HT1080 (cell line): ENCODE measurements around the gene SCFD2. TPM values are rescaled to one million over a fixed set of nuclear protein-coding genes. Genes with fewer than 3 reads are reported as not detected.
"Not testable (repeated sequence)": the region's sequence is repeated elsewhere in the genome, so short reads cannot be mapped to it uniquely, and the experiment has no call there.

ENCODE experiments used
- DNase-seq: peaks from one replicate; pipeline ENCODE4 v3.0.0-alpha.2; 2015; ENCODE audit warnings: low read depth
- total RNA-seq: library from RNA; depleted of rRNA; stranded (reverse); fragments of >200 nt; shearing (Covaris generic); gene quantifications from 2 replicates; pipeline ENCODE4 v1.2.3, GENCODE V29; 2014

The SCFD2 gene
- total RNA-seq, 1 experiment from 2014 or later = 28.0 TPM

DNA sequence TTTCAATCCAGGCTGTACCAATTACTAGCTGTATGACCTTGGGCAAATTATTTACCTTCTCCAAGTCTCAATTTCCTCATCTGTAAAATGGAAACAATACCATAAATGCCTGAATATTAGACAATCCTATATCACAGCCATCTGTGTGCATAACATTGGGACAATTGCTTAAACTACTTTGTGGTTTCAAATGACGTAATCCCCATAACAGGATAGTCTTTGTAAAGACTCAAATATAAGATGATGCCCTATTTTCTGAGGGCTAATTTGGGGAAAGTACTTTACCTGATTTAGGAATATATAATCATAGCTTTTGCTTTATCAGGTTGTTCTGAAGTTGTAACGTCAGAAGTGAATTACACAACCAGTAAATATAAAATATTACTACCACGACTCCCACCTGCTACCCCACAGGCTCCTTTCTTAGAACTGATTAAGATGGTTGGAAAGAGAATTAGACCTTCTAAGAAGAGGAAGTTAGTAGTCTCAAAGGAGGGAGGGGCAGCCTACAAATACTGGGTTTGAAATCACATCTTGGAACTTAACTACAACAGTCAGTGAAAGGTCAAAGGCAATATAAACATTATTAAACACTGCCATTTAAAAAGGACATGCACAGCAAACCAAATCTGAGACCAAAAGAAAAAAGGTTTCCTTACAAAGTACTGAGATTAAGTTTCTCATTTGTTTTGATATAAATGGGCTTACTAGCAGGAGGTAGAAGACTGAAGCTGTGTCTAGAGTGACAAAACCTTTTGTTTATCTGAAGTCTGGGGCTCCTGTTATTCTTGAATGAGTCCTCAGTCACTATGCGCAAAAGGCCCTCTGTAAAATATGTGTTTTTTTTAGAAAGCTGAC, 215.0 kb downstream of the SCFD2 start:
- DNase-seq = no peak

GRCh38 chr4:53147711-53148110, 218.2 kb downstream of the SCFD2 start:
- no peak for DNase-seq

DNA sequence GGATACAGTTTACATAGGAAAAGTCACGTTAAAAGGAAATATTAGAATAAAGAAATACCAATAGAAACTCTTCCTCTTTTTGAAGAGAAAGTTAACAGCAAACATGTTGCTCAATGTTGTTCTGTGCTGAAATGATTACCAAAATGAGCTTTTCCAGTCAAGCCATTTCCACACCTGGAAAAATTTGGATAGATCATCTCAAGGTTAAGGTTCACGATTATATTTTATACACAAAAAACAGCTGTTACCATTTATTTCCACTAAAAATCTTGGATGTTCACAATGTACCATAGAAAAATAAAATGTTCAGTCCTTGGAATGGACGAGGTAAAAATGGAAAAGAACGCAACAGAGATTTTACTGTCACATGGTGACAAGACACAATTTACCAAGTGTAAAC, 218.7 kb downstream of the SCFD2 start:
- no peak for DNase-seq

DNA sequence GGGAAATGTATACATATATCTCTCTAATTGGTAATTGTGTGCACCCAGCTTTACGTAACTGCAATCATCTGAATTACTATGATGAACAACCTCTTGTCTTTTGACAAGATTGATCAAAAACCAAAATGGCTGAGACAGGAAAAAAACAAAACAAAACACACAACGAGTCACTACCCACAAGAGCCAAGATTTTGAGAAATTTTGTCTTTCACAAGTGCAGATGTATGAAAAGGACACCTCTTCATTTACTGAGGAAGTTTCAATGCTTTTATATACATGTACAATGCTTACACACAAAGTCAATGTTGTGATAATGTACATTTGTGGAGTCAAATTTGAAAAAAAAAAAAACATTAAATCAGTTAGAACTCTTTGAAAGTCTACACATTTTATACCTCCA, 224.6 kb downstream of the SCFD2 start:
- no peak for DNase-seq

- DNase-seq = not testable (repeated sequence)
Measured at GRCh38 chr4:53139256-53139655, 226.6 kb downstream of the SCFD2 start.

GRCh38 chr4:53137468-53137867, 228.4 kb downstream of the SCFD2 start:
- no peak for DNase-seq

DNA sequence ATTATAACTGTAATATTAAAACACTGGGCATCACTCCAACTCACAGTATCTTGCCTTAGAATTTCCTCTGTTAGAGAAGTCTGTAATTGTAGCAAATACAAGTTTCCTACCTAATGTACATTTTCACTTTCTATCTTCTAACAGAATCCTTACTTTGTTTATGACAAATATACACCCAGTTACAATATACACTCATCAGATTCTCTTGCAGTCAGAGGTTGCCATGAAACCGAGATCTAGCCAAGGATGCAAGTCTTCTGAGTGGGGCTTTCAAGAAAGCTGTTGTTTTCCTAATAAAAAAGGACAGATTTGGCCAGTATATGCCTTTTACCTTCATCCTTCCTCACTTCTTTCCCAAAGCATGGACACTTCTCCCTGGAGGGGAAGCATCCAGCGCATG, 228.9 kb downstream of the SCFD2 start:
- DNase-seq = no peak

DNA sequence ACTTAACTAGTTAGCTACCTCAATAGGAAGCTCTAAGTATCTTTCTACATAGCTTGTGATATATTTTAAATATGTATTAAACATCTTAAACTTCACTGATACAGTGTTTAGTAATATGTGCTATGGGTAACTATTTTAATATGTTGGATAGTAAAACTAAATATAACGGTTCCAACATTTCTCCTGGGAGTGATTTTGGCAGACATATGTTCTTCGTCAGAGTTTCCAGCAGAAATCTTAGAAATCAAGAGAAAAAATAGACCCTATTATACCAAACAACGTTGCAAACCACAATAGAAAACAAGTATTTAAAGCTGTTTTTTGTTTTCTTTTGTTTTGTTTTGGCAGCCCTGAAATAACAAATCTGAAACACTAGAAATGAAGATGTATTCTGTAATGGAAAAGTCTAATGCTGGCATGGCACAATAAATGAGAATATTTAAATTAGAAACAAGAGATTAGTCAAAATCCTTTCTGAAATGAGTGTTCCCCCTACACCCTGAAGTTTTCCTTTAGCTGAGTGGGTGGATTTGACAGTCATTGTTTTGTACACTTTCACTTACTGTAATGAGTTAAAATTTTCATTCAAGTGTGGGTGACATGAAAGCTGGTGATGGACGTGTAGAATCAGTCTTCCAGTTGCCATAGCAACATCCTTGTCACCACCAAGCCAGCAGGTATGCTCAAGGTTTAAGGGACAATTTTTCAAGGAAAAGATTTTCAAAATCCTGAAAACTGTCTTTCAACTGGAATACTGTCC, 233.5 kb downstream of the SCFD2 start:
- no peak for DNase-seq

DNA sequence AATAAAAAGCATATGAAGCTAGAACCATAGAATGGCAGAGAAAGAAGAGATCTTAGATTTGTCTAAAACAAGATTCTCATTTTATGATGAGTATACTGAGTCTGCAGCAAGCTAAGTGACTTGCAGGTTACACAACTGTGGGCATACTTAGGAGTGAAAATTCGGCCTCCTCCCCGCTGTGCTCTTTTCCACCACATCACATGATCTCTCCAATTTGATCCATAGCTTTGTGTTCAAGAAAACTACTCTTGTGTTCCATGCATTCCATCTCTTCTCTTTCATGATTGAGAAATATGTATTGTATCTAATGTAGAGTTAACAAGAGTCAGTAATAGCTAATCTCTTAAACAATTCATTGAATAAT, 234.3 kb downstream of the SCFD2 start:
- no peak for DNase-seq

GRCh38 chr4:53130896-53131561, 234.8 kb downstream of the SCFD2 start:
- no peak for DNase-seq

DNA sequence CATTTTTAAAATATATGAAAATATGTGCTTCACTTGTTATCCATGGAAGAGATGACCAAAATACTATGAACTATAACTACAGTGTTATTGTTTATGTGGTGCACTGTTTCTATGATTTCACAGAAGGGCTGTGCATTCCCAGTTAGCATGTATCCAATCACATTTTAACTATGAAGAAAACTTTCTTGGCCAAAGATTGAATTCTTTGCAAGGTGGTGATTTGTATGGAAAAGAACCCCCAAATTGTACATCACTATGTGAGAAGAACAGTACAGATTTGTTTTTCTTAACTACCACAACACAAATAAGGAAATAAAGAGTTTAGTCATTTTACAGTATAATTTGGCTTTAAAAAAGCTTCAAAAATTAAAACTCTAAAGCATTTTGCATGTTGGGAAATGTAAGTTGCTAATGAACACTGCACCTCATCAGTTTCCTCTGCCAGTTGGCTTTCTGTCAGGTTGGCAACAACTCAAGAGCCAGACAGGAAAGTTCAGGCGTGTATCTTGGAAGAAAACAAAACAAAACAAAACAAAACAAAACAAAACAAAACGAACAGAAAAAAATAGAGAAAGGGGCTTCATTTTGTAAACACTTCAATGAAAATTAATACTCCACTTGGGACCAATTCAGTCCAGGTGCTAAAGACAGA, 237.0 kb downstream of the SCFD2 start:
- no peak for DNase-seq

DNA sequence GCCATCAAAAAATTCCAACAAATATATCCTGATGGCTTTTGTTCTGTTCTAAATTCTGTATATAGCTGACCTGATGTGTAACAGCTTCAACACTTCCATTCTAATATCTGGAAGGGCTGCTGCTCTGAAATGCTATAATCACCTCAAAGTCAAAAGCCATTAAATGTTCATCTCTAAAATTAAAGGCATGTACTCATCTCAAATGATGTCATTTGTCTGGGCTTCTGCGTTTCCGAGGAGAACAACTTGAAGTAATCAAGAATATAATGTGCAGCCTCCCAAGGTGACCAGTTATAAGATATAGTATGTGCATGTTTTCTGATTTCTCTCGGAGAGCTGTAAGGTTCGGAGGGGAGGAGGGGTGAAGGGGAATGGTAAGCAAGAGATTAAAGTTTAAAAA, 237.6 kb downstream of the SCFD2 start:
- DNase-seq = no peak

DNA sequence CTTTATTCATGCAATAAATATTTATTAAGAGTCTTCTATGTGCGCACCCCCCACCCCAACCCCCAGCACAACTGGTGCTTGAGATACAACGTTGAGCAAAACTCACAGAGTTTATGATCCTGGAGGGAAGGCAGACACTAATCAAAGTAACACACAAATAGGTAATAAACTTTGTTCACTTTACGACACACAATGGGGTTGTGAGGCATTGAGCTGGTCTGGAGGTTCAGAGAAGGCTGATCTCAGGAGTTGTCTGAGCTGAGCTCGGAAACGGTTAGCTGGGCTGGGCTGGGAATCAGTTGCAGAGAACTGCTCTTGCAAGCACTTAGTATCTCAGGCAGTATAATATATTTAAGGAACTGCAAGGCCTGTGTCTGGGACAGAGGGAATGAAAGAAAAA, 238.5 kb downstream of the SCFD2 start:
- no peak for DNase-seq

DNA sequence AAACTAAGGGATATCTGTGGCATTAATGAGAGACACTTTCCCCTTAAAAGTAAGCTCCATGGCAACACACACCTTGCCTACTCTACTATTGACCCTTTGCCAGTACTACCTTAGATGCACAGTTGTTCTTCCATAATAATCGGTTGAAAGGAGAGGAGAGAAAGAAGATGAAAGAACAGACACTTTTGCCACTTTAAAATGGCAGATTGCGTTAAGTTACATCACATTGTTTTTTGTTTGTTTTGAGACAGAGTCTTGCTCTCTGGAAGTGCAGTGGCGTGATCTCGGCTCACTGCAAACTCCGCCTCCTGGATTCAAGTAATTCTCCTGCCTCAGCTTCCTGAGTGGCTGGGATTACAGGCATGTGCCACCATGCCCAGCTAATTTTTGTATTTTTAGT, 239.8 kb downstream of the SCFD2 start:
- DNase-seq = no peak

GRCh38 chr4:53123819-53124218, 242.0 kb downstream of the SCFD2 start:
- DNase-seq = no peak

GRCh38 chr4:53123171-53123570, 242.7 kb downstream of the SCFD2 start:
- no peak for DNase-seq

DNA sequence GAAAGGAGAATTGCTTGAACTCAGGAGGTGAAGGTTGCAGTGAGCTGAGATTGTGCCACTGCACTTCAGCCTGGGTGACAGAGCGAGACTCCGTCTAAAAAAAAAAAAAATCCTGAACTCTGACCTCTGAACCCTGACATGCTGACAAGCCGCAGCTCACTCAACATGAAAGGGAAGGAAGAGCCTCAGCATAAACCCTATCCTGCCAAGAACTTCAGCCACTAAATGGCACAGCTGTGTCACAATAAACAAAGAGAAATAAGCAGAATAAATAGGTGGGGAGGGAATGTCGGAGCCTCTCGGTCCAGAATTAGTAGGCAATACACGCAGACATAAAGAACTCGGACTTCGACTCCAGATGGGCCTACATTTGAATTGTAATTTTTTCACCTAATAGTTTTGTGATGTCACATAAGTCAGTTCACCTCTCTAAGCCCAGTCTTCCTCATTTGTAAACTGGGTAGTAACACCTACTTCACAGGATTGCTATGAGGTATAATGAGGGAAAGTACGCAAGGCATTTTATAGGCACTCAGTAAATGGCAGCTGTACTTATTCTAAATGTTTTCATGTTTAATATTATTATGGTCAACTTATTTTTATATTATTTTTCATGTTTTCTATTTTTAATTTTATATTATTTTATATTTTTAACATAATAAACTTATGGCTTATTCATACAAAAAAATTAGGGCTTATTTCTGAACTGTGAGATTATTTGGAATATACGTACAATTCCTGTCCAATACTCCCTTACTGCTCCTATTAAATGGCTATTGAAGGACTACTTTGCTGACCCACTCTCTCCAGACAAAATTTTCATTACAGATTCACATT, 243.4 kb downstream of the SCFD2 start:
- DNase-seq = no peak

DNA sequence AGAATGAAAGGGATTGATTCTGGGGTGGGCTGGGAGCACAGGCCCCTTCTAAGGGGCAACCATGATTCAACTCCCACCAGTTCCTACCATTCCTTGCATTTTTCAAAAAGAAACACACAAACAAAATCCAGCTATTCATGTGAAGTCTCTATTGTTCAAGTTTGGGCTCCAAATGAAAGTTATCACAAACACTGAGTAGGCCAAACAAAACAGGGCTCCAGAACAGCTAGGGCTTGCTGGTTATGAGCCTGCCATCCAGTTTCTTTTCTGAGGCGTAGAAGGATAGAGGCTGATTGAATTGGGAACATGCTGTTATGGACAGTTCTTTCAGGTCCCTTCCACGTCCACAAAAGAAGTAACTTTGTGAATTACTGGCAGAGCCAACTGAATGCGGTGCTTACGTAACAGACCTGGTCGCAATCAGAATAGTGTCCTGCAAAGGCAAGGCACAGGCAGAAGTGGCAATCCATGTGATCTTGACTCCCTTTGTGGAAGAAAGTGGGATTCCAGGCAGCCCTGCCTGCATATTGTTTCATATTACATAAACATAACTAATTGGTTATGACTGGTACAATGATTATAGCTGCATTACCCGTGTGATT, 244.5 kb downstream of the SCFD2 start:
- DNase-seq = no peak

- no peak for DNase-seq
Measured at GRCh38 chr4:53120778-53121177, 245.1 kb downstream of the SCFD2 start.

DNA sequence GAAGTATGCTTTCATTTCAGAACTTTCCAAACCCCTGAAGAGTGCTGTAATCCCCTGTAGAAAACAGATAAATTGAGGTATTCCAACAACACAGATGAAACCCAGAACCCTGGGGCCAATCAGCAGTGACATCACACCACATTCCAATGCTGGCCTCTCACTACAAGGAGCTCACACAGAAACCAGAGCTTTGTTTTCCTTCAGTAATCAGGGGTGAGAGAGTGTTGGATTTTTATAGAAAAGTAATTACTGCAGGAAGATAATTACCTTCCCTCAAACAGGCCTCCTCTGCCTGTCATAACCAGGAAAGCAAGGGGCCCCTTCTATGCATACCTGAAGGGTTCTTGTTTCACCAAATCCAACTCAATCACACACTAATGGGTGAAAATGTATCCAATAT, 246.2 kb downstream of the SCFD2 start:
- DNase-seq = peak; percentile 28
